GM23338 (cell line): ENCODE data around the gene NUSAP1. TPM values are rescaled to one million over a fixed set of nuclear protein-coding genes. Genes with fewer than 3 reads are reported as not detected.

Experiments
- ATAC-seq: fragments of 200-7000 bp; cut with Tn5 transposase; 3 replicates; pipeline ENCODE4 v1.9.1; 2020
- DNase-seq: peaks from one replicate; pipeline ENCODE4 v3.0.0-alpha.2; 2015; ENCODE audit warnings: low spot score
- H2AFZ ChIP-seq: fragments of 200-600 bp; sonication (generic); 2 replicates; pipeline ENCODE4 v1.8.0; 2016; ENCODE audit warnings: antibody characterized with exemption, mild to moderate bottlenecking, moderate library complexity
- H3F3A ChIP-seq: fragments of 200-600 bp; sonication (generic); replicated peaks from 2 replicates; pipeline ENCODE4 v1.8.0; 2017; ENCODE audit warnings: antibody characterized with exemption, mixed run types, low read depth
- H3K27ac ChIP-seq: fragments of 200-600 bp; sonication (generic); 2 replicates; pipeline ENCODE4 v1.6.1; 2016; ENCODE audit warnings: low read depth
- H3K27me3 ChIP-seq: fragments of 200-600 bp; sonication (generic); 2 replicates; pipeline ENCODE4 v1.8.0; 2016; ENCODE audit warnings: mild to moderate bottlenecking, mixed run types, moderate library complexity; ENCODE audit not compliant: insufficient read depth
- H3K36me3 ChIP-seq: fragments of 200-600 bp; sonication (generic); 2 replicates; pipeline ENCODE4 v1.8.0; 2016; ENCODE audit warnings: mild to moderate bottlenecking; ENCODE audit not compliant: insufficient read depth
- H3K4me1 ChIP-seq: fragments of 200-600 bp; sonication (generic); 2 replicates; pipeline ENCODE4 v1.8.0; 2016; ENCODE audit warnings: mild to moderate bottlenecking, moderate library complexity; ENCODE audit not compliant: insufficient read depth
- H3K4me2 ChIP-seq: fragments of 200-600 bp; sonication (generic); 2 replicates; pipeline ENCODE4 v1.7.1; 2017; ENCODE audit warnings: mixed run types
- H3K4me3 ChIP-seq: fragments of 200-600 bp; sonication (generic); 2 replicates; pipeline ENCODE4 v1.6.1; 2016; ENCODE audit warnings: mixed run types
- H3K79me2 ChIP-seq: fragments of 200-600 bp; sonication (generic); replicated peaks from 2 replicates; pipeline ENCODE4 v1.8.0; 2017; ENCODE audit warnings: mild to moderate bottlenecking; ENCODE audit not compliant: insufficient read depth
- H3K9me2 ChIP-seq: fragments of 200-600 bp; sonication (generic); 2 replicates; pipeline ENCODE4 v1.8.0; 2017; ENCODE audit not compliant: insufficient read depth
- H4K20me1 ChIP-seq: fragments of 200-600 bp; sonication (generic); replicated peaks from 2 replicates; pipeline ENCODE4 v1.8.0; 2017; ENCODE audit warnings: mild to moderate bottlenecking; ENCODE audit not compliant: insufficient read depth
- H3K27ac Mint-ChIP-seq: 2 replicates; pipeline ENCODE4 v1.8.0; 2020; ENCODE audit warnings: inconsistent platforms, mild to moderate bottlenecking, moderate library complexity, mixed read lengths
- H3K27me3 Mint-ChIP-seq: 3 replicates; pipeline ENCODE4 v1.8.0; 2022; ENCODE audit warnings: low read depth, mild to moderate bottlenecking, moderate library complexity, mixed read lengths, inconsistent platforms; ENCODE audit not compliant: insufficient read depth, poor library complexity
- H3K36me3 Mint-ChIP-seq: 3 replicates; pipeline ENCODE4 v1.8.0; 2021; ENCODE audit warnings: low read depth, mild to moderate bottlenecking, inconsistent platforms, moderate library complexity, mixed read lengths
- H3K4me1 Mint-ChIP-seq: 3 replicates; pipeline ENCODE4 v1.8.0; 2020; ENCODE audit warnings: mild to moderate bottlenecking, inconsistent platforms, mixed read lengths
- H3K4me3 Mint-ChIP-seq: 3 replicates; pipeline ENCODE4 v1.8.0; 2021; ENCODE audit warnings: moderate library complexity, mild to moderate bottlenecking, inconsistent platforms, mixed read lengths
- H3K9me3 Mint-ChIP-seq: 3 replicates; pipeline ENCODE4 v1.8.0; 2020; ENCODE audit warnings: moderate library complexity, mild to moderate bottlenecking, inconsistent platforms, mixed read lengths
- CREB1 ChIP-seq: fragments of 250-450 bp; sonication (Bioruptor Pico); IDR thresholded peaks from 2 replicates; pipeline ENCODE4 v1.5.0; 2020; ENCODE audit warnings: low read depth, mild to moderate bottlenecking, moderate library complexity
- CTCF ChIP-seq, 2 experiments: fragments of 200-600 bp in 1 of 2; sonication (generic) in 1 of 2; conservative IDR thresholded peaks; 2 replicates each; pipeline versions ENCODE4 v1.5.1 to v1.6.1; 2016 to 2017; ENCODE audit warnings: antibody characterized with exemption in 2 of 2, low read depth in 2 of 2, mild to moderate bottlenecking in 2 of 2, moderate library complexity in 1 of 2
- EZH2 ChIP-seq: fragments of 200-600 bp; sonication (generic); IDR thresholded peaks from one replicate; pipeline ENCODE4 v1.8.0; 2017; ENCODE audit warnings: antibody characterized with exemption, mild to moderate bottlenecking, low read depth; ENCODE audit not compliant: unreplicated experiment
- EZH2phosphoT487 ChIP-seq: fragments of 200-600 bp; sonication (generic); IDR thresholded peaks from one replicate; pipeline ENCODE4 v1.8.1; 2018; ENCODE audit warnings: antibody characterized with exemption; ENCODE audit not compliant: unreplicated experiment
- NANOG ChIP-seq: IDR thresholded peaks from 2 replicates; pipeline ENCODE4 v1.6.1; 2016; ENCODE audit warnings: antibody characterized with exemption, borderline replicate concordance
- POLR2AphosphoS5 ChIP-seq: IDR thresholded peaks from 2 replicates; pipeline ENCODE4 v1.6.1; 2016; ENCODE audit warnings: antibody characterized with exemption, low read depth
- REST ChIP-seq: IDR thresholded peaks from one replicate; pipeline ENCODE4 v1.6.1; 2018; ENCODE audit warnings: antibody characterized with exemption; ENCODE audit not compliant: unreplicated experiment
- STAT1 ChIP-seq: IDR thresholded peaks from one replicate; pipeline ENCODE4 v1.6.1; 2016; ENCODE audit warnings: antibody characterized with exemption; ENCODE audit not compliant: unreplicated experiment
- ZNF114 ChIP-seq: fragments of 250-450 bp; sonication (Bioruptor Pico); IDR thresholded peaks from 2 replicates; pipeline ENCODE4 v1.5.0; 2020; ENCODE audit warnings: mild to moderate bottlenecking, moderate library complexity
- polyA plus RNA-seq: library from polyadenylated mRNA; unstranded; fragments of >200 nt; fragmentation: Nextera tagmentation; extraction: Ambion mirVana; gene quantifications from 2 replicates; pipeline ENCODE4 v1.2.1, GENCODE V29; 2016
- total RNA-seq: library from RNA; depleted of rRNA; stranded (reverse); fragments of >200 nt; shearing (Covaris generic); gene quantifications from 2 replicates; pipeline ENCODE4 v1.2.3, GENCODE V29; 2014
- TF ChIP-seq, protein P1 (sequence below): IDR thresholded peaks from 2 replicates; pipeline ENCODE4 v1.6.1; 2016; ENCODE audit warnings: antibody characterized with exemption
- TF ChIP-seq, protein P2 (sequence below): fragments of 250-450 bp; sonication (Bioruptor Pico); IDR thresholded peaks from 2 replicates; pipeline ENCODE4 v1.5.0; 2020; ENCODE audit warnings: mild to moderate bottlenecking, moderate library complexity

The NUSAP1 gene
- total and polyA plus RNA-seq, 2 experiments from 2014 or later, result 126 to 272 TPM

DNA sequence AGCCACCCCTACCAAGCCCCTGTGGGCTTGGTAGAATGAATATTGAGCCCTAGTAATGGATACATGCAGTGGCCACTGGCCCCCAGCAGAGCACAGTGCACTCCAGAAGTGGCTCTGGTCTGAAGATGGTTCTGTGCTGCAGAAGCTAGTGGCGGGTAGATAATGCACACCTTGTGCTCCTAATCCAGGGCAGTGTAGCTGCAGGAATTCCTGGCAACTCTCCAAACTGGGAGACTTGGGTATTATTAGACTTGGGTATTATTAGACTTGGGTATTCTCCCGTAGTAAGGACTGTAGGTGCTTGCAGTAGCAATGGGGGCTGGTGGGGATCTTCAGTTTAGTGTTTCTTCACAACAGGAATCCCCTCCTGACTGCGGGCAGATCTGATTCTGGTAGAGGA is 34.7 kb downstream of the NUSAP1 start (continued):
- no peak for TF ChIP-seq CTCF (conservative IDR thresholded peaks at IDR 0.05; ENCODE audit: low read depth in 2 of 2)

DNA sequence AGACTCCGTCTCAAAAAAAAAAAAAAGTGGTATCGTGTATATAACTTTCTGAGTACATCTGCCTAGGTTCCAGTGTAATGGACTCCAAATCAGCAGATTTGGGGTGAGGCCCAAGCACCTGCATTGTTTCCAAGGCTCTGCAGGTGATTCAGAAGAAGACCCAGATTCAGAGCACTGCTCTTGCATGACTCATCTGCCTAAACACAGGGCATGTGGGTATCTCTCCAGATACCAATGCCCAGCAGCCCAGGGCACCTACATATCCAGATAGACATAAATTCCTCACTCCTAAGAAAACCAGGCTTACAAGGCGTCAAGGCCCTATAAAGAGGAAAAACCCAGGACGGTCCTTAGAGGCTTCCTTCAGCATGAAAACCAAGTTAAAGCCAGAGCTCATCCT is 45.3 kb downstream of the NUSAP1 start:
- peaks cover 56% of the 10 kb centered on the region for H3K36me3 ChIP-seq
- no peak for TF ChIP-seq STAT1
- no peak for TF ChIP-seq CTCF (conservative IDR thresholded peaks at IDR 0.05; ENCODE audit: low read depth in 2 of 2)
- no peak for TF ChIP-seq REST
- no peak for TF ChIP-seq EZH2phosphoT487
- TF ChIP-seq ZNF114 (CRISPR knock-in tag), result no peak
- no peak for TF ChIP-seq NANOG
- no peak for TF ChIP-seq CREB1 (CRISPR knock-in tag)
- no peak for TF ChIP-seq EZH2
- no peak for TF ChIP-seq POLR2AphosphoS5
- TF ChIP-seq, protein P1, sequence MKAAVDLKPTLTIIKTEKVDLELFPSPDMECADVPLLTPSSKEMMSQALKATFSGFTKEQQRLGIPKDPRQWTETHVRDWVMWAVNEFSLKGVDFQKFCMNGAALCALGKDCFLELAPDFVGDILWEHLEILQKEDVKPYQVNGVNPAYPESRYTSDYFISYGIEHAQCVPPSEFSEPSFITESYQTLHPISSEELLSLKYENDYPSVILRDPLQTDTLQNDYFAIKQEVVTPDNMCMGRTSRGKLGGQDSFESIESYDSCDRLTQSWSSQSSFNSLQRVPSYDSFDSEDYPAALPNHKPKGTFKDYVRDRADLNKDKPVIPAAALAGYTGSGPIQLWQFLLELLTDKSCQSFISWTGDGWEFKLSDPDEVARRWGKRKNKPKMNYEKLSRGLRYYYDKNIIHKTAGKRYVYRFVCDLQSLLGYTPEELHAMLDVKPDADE, result no peak
- TF ChIP-seq, protein P2, sequence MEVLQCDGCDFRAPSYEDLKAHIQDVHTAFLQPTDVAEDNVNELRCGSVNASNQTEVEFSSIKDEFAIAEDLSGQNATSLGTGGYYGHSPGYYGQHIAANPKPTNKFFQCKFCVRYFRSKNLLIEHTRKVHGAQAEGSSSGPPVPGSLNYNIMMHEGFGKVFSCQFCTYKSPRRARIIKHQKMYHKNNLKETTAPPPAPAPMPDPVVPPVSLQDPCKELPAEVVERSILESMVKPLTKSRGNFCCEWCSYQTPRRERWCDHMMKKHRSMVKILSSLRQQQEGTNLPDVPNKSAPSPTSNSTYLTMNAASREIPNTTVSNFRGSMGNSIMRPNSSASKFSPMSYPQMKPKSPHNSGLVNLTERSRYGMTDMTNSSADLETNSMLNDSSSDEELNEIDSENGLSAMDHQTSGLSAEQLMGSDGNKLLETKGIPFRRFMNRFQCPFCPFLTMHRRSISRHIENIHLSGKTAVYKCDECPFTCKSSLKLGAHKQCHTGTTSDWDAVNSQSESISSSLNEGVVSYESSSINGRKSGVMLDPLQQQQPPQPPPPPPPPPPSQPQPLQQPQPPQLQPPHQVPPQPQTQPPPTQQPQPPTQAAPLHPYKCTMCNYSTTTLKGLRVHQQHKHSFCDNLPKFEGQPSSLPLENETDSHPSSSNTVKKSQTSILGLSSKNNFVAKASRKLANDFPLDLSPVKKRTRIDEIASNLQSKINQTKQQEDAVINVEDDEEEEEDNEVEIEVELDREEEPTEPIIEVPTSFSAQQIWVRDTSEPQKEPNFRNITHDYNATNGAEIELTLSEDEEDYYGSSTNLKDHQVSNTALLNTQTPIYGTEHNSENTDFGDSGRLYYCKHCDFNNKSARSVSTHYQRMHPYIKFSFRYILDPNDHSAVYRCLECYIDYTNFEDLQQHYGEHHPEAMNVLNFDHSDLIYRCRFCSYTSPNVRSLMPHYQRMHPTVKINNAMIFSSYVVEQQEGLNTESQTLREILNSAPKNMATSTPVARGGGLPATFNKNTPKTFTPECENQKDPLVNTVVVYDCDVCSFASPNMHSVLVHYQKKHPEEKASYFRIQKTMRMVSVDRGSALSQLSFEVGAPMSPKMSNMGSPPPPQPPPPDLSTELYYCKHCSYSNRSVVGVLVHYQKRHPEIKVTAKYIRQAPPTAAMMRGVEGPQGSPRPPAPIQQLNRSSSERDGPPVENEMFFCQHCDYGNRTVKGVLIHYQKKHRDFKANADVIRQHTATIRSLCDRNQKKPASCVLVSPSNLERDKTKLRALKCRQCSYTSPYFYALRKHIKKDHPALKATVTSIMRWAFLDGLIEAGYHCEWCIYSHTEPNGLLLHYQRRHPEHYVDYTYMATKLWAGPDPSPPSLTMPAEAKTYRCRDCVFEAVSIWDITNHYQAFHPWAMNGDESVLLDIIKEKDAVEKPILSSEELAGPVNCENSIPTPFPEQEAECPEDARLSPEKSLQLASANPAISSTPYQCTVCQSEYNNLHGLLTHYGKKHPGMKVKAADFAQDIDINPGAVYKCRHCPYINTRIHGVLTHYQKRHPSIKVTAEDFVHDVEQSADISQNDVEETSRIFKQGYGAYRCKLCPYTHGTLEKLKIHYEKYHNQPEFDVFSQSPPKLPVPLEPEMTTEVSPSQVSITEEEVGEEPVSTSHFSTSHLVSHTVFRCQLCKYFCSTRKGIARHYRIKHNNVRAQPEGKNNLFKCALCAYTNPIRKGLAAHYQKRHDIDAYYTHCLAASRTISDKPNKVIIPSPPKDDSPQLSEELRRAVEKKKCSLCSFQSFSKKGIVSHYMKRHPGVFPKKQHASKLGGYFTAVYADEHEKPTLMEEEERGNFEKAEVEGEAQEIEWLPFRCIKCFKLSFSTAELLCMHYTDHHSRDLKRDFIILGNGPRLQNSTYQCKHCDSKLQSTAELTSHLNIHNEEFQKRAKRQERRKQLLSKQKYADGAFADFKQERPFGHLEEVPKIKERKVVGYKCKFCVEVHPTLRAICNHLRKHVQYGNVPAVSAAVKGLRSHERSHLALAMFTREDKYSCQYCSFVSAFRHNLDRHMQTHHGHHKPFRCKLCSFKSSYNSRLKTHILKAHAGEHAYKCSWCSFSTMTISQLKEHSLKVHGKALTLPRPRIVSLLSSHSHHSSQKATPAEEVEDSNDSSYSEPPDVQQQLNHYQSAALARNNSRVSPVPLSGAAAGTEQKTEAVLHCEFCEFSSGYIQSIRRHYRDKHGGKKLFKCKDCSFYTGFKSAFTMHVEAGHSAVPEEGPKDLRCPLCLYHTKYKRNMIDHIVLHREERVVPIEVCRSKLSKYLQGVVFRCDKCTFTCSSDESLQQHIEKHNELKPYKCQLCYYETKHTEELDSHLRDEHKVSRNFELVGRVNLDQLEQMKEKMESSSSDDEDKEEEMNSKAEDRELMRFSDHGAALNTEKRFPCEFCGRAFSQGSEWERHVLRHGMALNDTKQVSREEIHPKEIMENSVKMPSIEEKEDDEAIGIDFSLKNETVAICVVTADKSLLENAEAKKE (CRISPR knock-in tag), result no peak

More for the DNA sequence above, 45.3 kb downstream of the NUSAP1 start:
- Mint-ChIP-seq H3K4me3 (no peak overlapping the region), H3K36me3 (peaks cover 83% of the 10 kb centered on the region), H3K4me1 (no peaks in the 10 kb centered on the region), H3K27me3 (peaks cover 10% of the 10 kb centered on the region), H3K27ac (no peak overlapping the region), H3K9me3 (peaks cover 11% of the 10 kb centered on the region)
- Histone ChIP-seq H4K20me1 (no peaks in the 10 kb centered on the region), H3K4me2 (no peak overlapping the region), H3K4me3 (no peak overlapping the region), H2AFZ (no peak overlapping the region), H3K27ac (no peak overlapping the region), H3K27me3 (no peaks in the 10 kb centered on the region), H3K9me2 (no peaks in the 10 kb centered on the region), H3F3A (no peaks in the 10 kb centered on the region), H3K79me2 (no peaks in the 10 kb centered on the region), H3K4me1 (no peaks in the 10 kb centered on the region)
- DNase-seq, result no peak
- ATAC-seq, result no peak
